ENCODE data around the gene KIF4B. TPM values are rescaled to one million over a fixed set of nuclear protein-coding genes. Genes with fewer than 3 reads are reported as not detected.

The KIF4B gene
- total and polyA plus RNA-seq, 10 donors = 0.06 to 0.26 (median 0.16) TPM; not detected in 6

- Histone ChIP-seq H3K4me1 (no peaks in the 10 kb centered on the region), H3K4me3 (no peak overlapping the region), H3K27ac (no peak overlapping the region), H3K27me3 (replicated peaks in 1 of 7) (peaks cover 0 to 4% (median 0%) of the 10 kb centered on the region in 7 donors), H3K36me3 (no peaks in the 10 kb centered on the region), H3K9me3 (no peaks in the 10 kb centered on the region)
- TF ChIP-seq CTCF (IDR thresholded peaks at IDR 0.05 in 8 of 11, conservative IDR thresholded peaks at IDR 0.05 in 3 of 11) (no peak), POLR2A (IDR thresholded peaks at IDR 0.05) (no peak), POLR2AphosphoS5 (IDR thresholded peaks at IDR 0.05) (no peak)
- 90 to 97% (median 94%) methylated on average over 9 of the region's 9 CpGs for WGBS, 5 donors
- intact Hi-C loops (cut with DNase I; ENCODE audit: low total_unique reads) = no loop called here
- DNase-seq = no peak
These were observed 53.5 kb downstream of the KIF4B start for GRCh38 chr5:155066886-155067595.

Other genes with a start within 250 kb of the KIF4B start
- 10 to 100 TPM in 6 of 7 donors, 1 to 10 TPM in 1; 8.5 to 34.8 (median 25.0) TPM for gene FAXDC2, start 163.2 kb upstream of the KIF4B start, total RNA-seq
- 1 to 10 TPM; 2.3 to 4.6 (median 2.8) TPM for gene FAXDC2, start 163.2 kb upstream of the KIF4B start, polyA plus RNA-seq
- 10 to 100 TPM; 63.3 to 93.5 (median 69.6) TPM for gene CNOT8, start 155.1 kb upstream of the KIF4B start, total RNA-seq
- 10 to 100 TPM; 46.3 to 60.0 (median 48.5) TPM for gene CNOT8, start 155.1 kb upstream of the KIF4B start, polyA plus RNA-seq
- 10 to 100 TPM; 11.5 to 16.1 (median 14.9) TPM for gene GEMIN5, start 75.5 kb upstream of the KIF4B start, total RNA-seq
- 1 to 10 TPM; 3.2 to 4.9 (median 3.7) TPM for gene GEMIN5, start 75.5 kb upstream of the KIF4B start, polyA plus RNA-seq
- gene MRPL22, start 72.7 kb upstream of the KIF4B start, total RNA-seq = 10 to 100 TPM; 11.8 to 37.9 (median 31.5) TPM
- gene MRPL22, start 72.7 kb upstream of the KIF4B start, polyA plus RNA-seq = 10 to 100 TPM; 37.3 to 55.0 (median 47.4) TPM

All from spleen (tissue), 11 donors.